NCI-H146 treated with DMSO at 0.1 percent for 48 hours (cell line): ENCODE measurements around the gene DCLK1.
A peak's percentile ranks its signal among the peaks of the same experiment; 100 is the strongest.

Experiments used
- DNase-seq: peaks from one replicate; lab custom pipeline; 2025; ENCODE audit not compliant: unreplicated experiment; lab: John Stamatoyannopoulos, UW

Gene DCLK1

GRCh38 chr13:36131222-36131930, at the start of gene DCLK1:
Gene DCLK1 (minus strand): TSS chr13:36131382.
- DNase-seq, result peak; percentile 50

GRCh38 chr13:36175621-36176020, 44.4 kb upstream of the DCLK1 start:
- DNase-seq, result no peak

GRCh38 chr13:36174923-36175322, 43.7 kb upstream of the DCLK1 start:
- DNase-seq, result no peak

GRCh38 chr13:36173571-36174322, 42.6 kb upstream of the DCLK1 start:
- DNase-seq, result peak; percentile 85

GRCh38 chr13:36166046-36166445, 34.9 kb upstream of the DCLK1 start:
- DNase-seq, result no peak

GRCh38 chr13:36163809-36164308, 32.7 kb upstream of the DCLK1 start:
- DNase-seq, result peak; percentile 88

GRCh38 chr13:36163286-36163685, 32.1 kb upstream of the DCLK1 start:
- DNase-seq, result no peak

- DNase-seq, result no peak
These were observed 29.1 kb upstream of the DCLK1 start for GRCh38 chr13:36160297-36160696.

- no peak for DNase-seq
These were observed 27.4 kb upstream of the DCLK1 start for GRCh38 chr13:36158611-36159010.

GRCh38 chr13:36157480-36157879, 26.3 kb upstream of the DCLK1 start:
- peak; percentile 62 for DNase-seq

GRCh38 chr13:36154567-36155291, 23.5 kb upstream of the DCLK1 start:
- DNase-seq, result no peak

GRCh38 chr13:36151591-36151990, 20.4 kb upstream of the DCLK1 start:
- DNase-seq, result no peak

- DNase-seq, result no peak
These were observed 17.3 kb upstream of the DCLK1 start for GRCh38 chr13:36148446-36148845.

- no peak for DNase-seq
These were observed 16.1 kb upstream of the DCLK1 start for GRCh38 chr13:36147330-36147729.

GRCh38 chr13:36146511-36147269, 15.5 kb upstream of the DCLK1 start:
- DNase-seq, result no peak

GRCh38 chr13:36143738-36144137, 12.6 kb upstream of the DCLK1 start:
- DNase-seq, result no peak

- peak; percentile 78 for DNase-seq
These were observed 11.6 kb upstream of the DCLK1 start for GRCh38 chr13:36142735-36143134.

GRCh38 chr13:36135876-36136275, 4.7 kb upstream of the DCLK1 start:
- no peak for DNase-seq

- DNase-seq, result no peak
These were observed 3.5 kb upstream of the DCLK1 start for GRCh38 chr13:36134632-36135031.

GRCh38 chr13:36133950-36134626, 2.9 kb upstream of the DCLK1 start:
- no peak for DNase-seq
